ENCODE results near the gene CDH2.

DNA sequence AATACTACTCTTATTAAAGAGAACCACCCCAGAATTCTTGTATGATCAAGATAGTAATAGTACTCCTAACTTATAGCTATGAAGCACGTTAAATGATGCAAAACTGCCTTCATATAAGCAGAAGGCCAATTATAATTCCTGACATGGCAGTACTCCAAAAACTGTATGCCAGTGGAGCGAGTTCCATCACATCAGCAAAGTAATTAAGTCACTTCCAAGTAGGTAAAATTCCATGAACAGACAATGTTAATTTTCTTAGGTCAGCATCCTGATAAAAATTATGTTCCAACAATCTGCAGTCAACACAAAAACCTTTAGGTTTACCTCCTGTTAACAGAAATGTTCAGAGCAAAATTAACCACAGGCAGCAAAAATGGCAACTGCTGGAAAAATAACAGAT is 136.7 kb downstream of the CDH2 start:
- TF ChIP-seq CTCF (IDR thresholded peaks at IDR 0.05; ENCODE audit: insufficient read depth, low read depth, low read length) (no peak), EZH2 (IDR thresholded peaks at IDR 0.05; ENCODE audit: insufficient read depth, low read length) (no peak)
